ENCODE data around the gene ASB18.

Gene ASB18

GRCh38 chr2:236190674-236191073, 73.5 kb downstream of the ASB18 start:
- TF ChIP-seq USF1 (IDR thresholded peaks at IDR 0.05) (no peak), TCF12 (IDR thresholded peaks at IDR 0.05; ENCODE audit: low read depth) (no peak), CEBPB (IDR thresholded peaks at IDR 0.05) (no peak), ZBTB7A (IDR thresholded peaks at IDR 0.05; ENCODE audit: low read depth) (no peak), REST (IDR thresholded peaks at IDR 0.05; ENCODE audit: low read depth) (no peak), NFIC (IDR thresholded peaks at IDR 0.05) (no peak), FOXM1 (IDR thresholded peaks at IDR 0.05; ENCODE audit: borderline replicate concordance, low read depth) (no peak), YY1 (IDR thresholded peaks at IDR 0.05; ENCODE audit: low read depth) (no peak), CREB1 (IDR thresholded peaks at IDR 0.05; ENCODE audit: low read depth) (no peak), EP300 (IDR thresholded peaks at IDR 0.05; ENCODE audit: borderline replicate concordance) (no peak), MAX (IDR thresholded peaks at IDR 0.05) (no peak), TEAD4 (IDR thresholded peaks at IDR 0.05) (no peak), EGR1 (IDR thresholded peaks at IDR 0.05) (no peak), RAD21 (IDR thresholded peaks at IDR 0.05; ENCODE audit: low read depth) (no peak), TAF1 (IDR thresholded peaks at IDR 0.05; ENCODE audit: low read depth) (no peak)

- TF ChIP-seq REST (IDR thresholded peaks at IDR 0.05; ENCODE audit: low read depth) (no peak), RAD21 (IDR thresholded peaks at IDR 0.05; ENCODE audit: low read depth) (no peak), TAF1 (IDR thresholded peaks at IDR 0.05; ENCODE audit: low read depth) (no peak), NFIC (IDR thresholded peaks at IDR 0.05) (no peak), TEAD4 (IDR thresholded peaks at IDR 0.05) (no peak), CEBPB (IDR thresholded peaks at IDR 0.05) (no peak), FOXM1 (IDR thresholded peaks at IDR 0.05; ENCODE audit: borderline replicate concordance, low read depth) (no peak)
Observed at GRCh38 chr2:236184701-236185100, 79.5 kb downstream of the ASB18 start.

- no peak for TF ChIP-seq TEAD4 (IDR thresholded peaks at IDR 0.05)
- 0 out of 2 replicates have a peak, but pooled peaks have one; percentile 20 for TF ChIP-seq FOXM1 (IDR thresholded peaks at IDR 0.05; ENCODE audit: borderline replicate concordance, low read depth)
- peak; percentile 87 for TF ChIP-seq RAD21 (IDR thresholded peaks at IDR 0.05; ENCODE audit: low read depth)
Observed at GRCh38 chr2:236180831-236181453, 83.3 kb downstream of the ASB18 start.

- TF ChIP-seq TEAD4 (IDR thresholded peaks at IDR 0.05): peak; percentile 82
- TF ChIP-seq ZBTB7A (IDR thresholded peaks at IDR 0.05; ENCODE audit: low read depth): no peak
- 0 out of 2 replicates have a peak, but pooled peaks have one; percentile 23 for TF ChIP-seq FOXM1 (IDR thresholded peaks at IDR 0.05; ENCODE audit: borderline replicate concordance, low read depth)
- no peak for TF ChIP-seq TCF12 (IDR thresholded peaks at IDR 0.05; ENCODE audit: low read depth)
- TF ChIP-seq TAF1 (IDR thresholded peaks at IDR 0.05; ENCODE audit: low read depth): no peak
- TF ChIP-seq YY1 (IDR thresholded peaks at IDR 0.05; ENCODE audit: low read depth): no peak
- peak; percentile 38; the same call in 1 of the 2 replicates for TF ChIP-seq EP300 (IDR thresholded peaks at IDR 0.05; ENCODE audit: borderline replicate concordance)
- TF ChIP-seq NFIC (IDR thresholded peaks at IDR 0.05): no peak
- TF ChIP-seq MAX (IDR thresholded peaks at IDR 0.05): peak; percentile 22
- TF ChIP-seq CEBPB (IDR thresholded peaks at IDR 0.05): no peak
- TF ChIP-seq CREB1 (IDR thresholded peaks at IDR 0.05; ENCODE audit: low read depth): no peak
Observed at GRCh38 chr2:236180076-236180816, 84.0 kb downstream of the ASB18 start.

- TF ChIP-seq ZBTB7A (IDR thresholded peaks at IDR 0.05; ENCODE audit: low read depth) (peak; percentile 95), EGR1 (IDR thresholded peaks at IDR 0.05) (no peak), CEBPB (IDR thresholded peaks at IDR 0.05) (no peak)
Observed at GRCh38 chr2:236179236-236180075, 84.8 kb downstream of the ASB18 start.

- TF ChIP-seq MAX (IDR thresholded peaks at IDR 0.05) (no peak), NFIC (IDR thresholded peaks at IDR 0.05) (no peak), EP300 (IDR thresholded peaks at IDR 0.05; ENCODE audit: borderline replicate concordance) (no peak), FOXM1 (IDR thresholded peaks at IDR 0.05; ENCODE audit: borderline replicate concordance, low read depth) (no peak), EGR1 (IDR thresholded peaks at IDR 0.05) (0 out of 2 replicates have a peak, but pooled peaks have one; percentile 6), CEBPB (IDR thresholded peaks at IDR 0.05) (no peak), YY1 (IDR thresholded peaks at IDR 0.05; ENCODE audit: low read depth) (no peak)
Observed at GRCh38 chr2:236178890-236179235, 85.3 kb downstream of the ASB18 start.

Data from Ishikawa (cell line).